22Rv1 (cell line): ENCODE results near the gene PEAR1.

Experiments used
- ZFX ChIP-seq: fragments of 450-650 bp; IDR thresholded peaks from 2 replicates; pipeline ENCODE4 v1.6.1; 2017; ENCODE audit warnings: antibody characterized with exemption, borderline replicate concordance
- TF ChIP-seq, protein P1 (sequence below): fragments of 450-650 bp; IDR thresholded peaks from 2 replicates; pipeline ENCODE4 v1.5.1; 2017; ENCODE audit warnings: mild to moderate bottlenecking

DNA sequence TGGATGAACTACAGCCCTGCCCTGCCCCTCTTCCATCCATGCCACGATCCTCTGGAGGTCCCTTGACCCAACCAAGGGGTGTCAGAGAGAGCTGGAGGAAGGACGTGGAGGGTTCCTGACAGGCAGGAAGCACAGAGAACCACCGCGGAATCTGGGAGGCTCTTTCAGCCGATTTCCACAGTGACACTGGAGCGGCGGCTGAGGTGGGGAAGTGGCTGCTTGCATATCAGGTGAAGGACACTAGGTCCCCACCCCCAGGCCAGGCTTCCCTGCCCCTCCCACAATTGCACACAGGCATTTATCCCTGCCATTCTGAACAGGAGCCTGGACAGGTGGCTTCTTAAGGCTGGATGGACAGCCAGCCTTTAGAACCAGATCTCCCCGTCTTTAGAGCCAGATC, 44.4 kb downstream of the PEAR1 start:
- TF ChIP-seq, protein P1, sequence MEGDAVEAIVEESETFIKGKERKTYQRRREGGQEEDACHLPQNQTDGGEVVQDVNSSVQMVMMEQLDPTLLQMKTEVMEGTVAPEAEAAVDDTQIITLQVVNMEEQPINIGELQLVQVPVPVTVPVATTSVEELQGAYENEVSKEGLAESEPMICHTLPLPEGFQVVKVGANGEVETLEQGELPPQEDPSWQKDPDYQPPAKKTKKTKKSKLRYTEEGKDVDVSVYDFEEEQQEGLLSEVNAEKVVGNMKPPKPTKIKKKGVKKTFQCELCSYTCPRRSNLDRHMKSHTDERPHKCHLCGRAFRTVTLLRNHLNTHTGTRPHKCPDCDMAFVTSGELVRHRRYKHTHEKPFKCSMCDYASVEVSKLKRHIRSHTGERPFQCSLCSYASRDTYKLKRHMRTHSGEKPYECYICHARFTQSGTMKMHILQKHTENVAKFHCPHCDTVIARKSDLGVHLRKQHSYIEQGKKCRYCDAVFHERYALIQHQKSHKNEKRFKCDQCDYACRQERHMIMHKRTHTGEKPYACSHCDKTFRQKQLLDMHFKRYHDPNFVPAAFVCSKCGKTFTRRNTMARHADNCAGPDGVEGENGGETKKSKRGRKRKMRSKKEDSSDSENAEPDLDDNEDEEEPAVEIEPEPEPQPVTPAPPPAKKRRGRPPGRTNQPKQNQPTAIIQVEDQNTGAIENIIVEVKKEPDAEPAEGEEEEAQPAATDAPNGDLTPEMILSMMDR, result no peak
- no peak for TF ChIP-seq ZFX
